Neutrophil (primary cell): ENCODE measurements around the gene CCDC93.

Experiments
- H3K27ac ChIP-seq: fragments of 200-600 bp; sonication (generic); 2 replicates; pipeline ENCODE4 v1.5.1; 2016; ENCODE audit warnings: mild to moderate bottlenecking, moderate library complexity
- H3K27me3 ChIP-seq: fragments of 200-600 bp; sonication (generic); 2 replicates; pipeline ENCODE4 v1.6.0; 2016; ENCODE audit warnings: mild to moderate bottlenecking
- H3K36me3 ChIP-seq: fragments of 200-600 bp; sonication (generic); 2 replicates; pipeline ENCODE4 v1.5.1; 2017
- H3K4me1 ChIP-seq, 2 experiments: fragments of 200-600 bp in 1 of 2; sonication (generic) in 1 of 2; 1 replicate in 1 of 2; 2 replicates in 1 of 2; pipeline versions ENCODE4 v1.5.1 to v1.6.1; 2013 to 2016; ENCODE audit warnings: low read depth in 1 of 2, low read length in 1 of 2, mild to moderate bottlenecking in 1 of 2, moderate library complexity in 1 of 2; ENCODE audit not compliant: control insufficient read depth in 1 of 2, insufficient read depth in 1 of 2
- H3K4me3 ChIP-seq, 2 experiments: fragments of 200-600 bp in 1 of 2; sonication (generic) in 1 of 2; 1 replicate in 1 of 2; 2 replicates in 1 of 2; pipeline ENCODE4 v1.5.1; 2013 to 2016; ENCODE audit warnings: low read depth in 1 of 2, low read length in 1 of 2, mild to moderate bottlenecking in 1 of 2, moderate library complexity in 1 of 2
- H3K9me3 ChIP-seq: fragments of 200-600 bp; sonication (generic); 2 replicates; pipeline ENCODE4 v1.5.1; 2016
- CTCF ChIP-seq: fragments of 200-600 bp; sonication (generic); IDR thresholded peaks from 2 replicates; pipeline ENCODE4 v1.5.1; 2016; ENCODE audit warnings: antibody characterized with exemption

CCDC93 gene

GRCh38 chr2:118049140-118049815, 35.4 kb upstream of the CCDC93 start:
- Histone ChIP-seq H3K4me1 (peaks cover 47 to 50% of the 10 kb centered on the region in 2 experiments), H3K9me3 (no peaks in the 10 kb centered on the region), H3K27me3 (peaks cover 13% of the 10 kb centered on the region), H3K4me3 (no peak overlapping the region), H3K27ac (peak overlapping the region; percentile 72), H3K36me3 (no peaks in the 10 kb centered on the region)
- TF ChIP-seq CTCF: no peak

GRCh38 chr2:118048401-118048800, 34.5 kb upstream of the CCDC93 start:
- H3K9me3 ChIP-seq: no peaks in the 10 kb centered on the region
- no peaks in the 10 kb centered on the region for H3K36me3 ChIP-seq
- peaks cover 22% of the 10 kb centered on the region for H3K27me3 ChIP-seq
- H3K4me3 ChIP-seq: no peak overlapping the region
- no peak for TF ChIP-seq CTCF
- peaks cover 47 to 48% of the 10 kb centered on the region in 2 experiments for H3K4me1 ChIP-seq
- no peak overlapping the region for H3K27ac ChIP-seq

- peaks cover 47 to 48% of the 10 kb centered on the region in 2 experiments for H3K4me1 ChIP-seq
- no peaks in the 10 kb centered on the region for H3K9me3 ChIP-seq
- peak overlapping the region; percentile 15 for H3K27ac ChIP-seq
- H3K27me3 ChIP-seq: peaks cover 30% of the 10 kb centered on the region
- no peak overlapping the region for H3K4me3 ChIP-seq
- H3K36me3 ChIP-seq: no peaks in the 10 kb centered on the region
- TF ChIP-seq CTCF: no peak
Measured at GRCh38 chr2:118047380-118047826, 33.5 kb upstream of the CCDC93 start.

- TF ChIP-seq CTCF: peak; percentile 40
Measured at GRCh38 chr2:118046634-118047210, 32.9 kb upstream of the CCDC93 start.

GRCh38 chr2:118045286-118045685, 31.4 kb upstream of the CCDC93 start:
- no peak overlapping the region for H3K27ac ChIP-seq
- peaks cover 52% of the 10 kb centered on the region for H3K27me3 ChIP-seq
- no peak for TF ChIP-seq CTCF
- H3K36me3 ChIP-seq: no peaks in the 10 kb centered on the region
- peaks cover 37 to 39% of the 10 kb centered on the region in 2 experiments for H3K4me1 ChIP-seq
- no peak overlapping the region for H3K4me3 ChIP-seq
- H3K9me3 ChIP-seq: no peaks in the 10 kb centered on the region

More at GRCh38 chr2:118046634-118047210, 32.9 kb upstream of the CCDC93 start:
- H3K4me1 ChIP-seq: peaks cover 47 to 48% of the 10 kb centered on the region in 2 experiments
- no peak overlapping the region for H3K27ac ChIP-seq
- H3K27me3 ChIP-seq: peaks cover 37% of the 10 kb centered on the region
- no peaks in the 10 kb centered on the region for H3K36me3 ChIP-seq
- no peaks in the 10 kb centered on the region for H3K9me3 ChIP-seq
- no peak overlapping the region for H3K4me3 ChIP-seq
